Measurements from ENCODE around the gene METAP1D. TPM values are rescaled to one million over a fixed set of nuclear protein-coding genes. Genes with fewer than 3 reads are reported as not detected.

Gene METAP1D
- total RNA-seq, 1 donor from 2014 or later = 4.6 TPM

GRCh38 chr2:172099472-172100079 lies 99.8 kb downstream of the METAP1D start:
- Mint-ChIP-seq H3K36me3 (ENCODE audit: low read depth) (peaks cover 7% of the 10 kb centered on the region), H3K27me3 (ENCODE audit: low read depth) (no peaks in the 10 kb centered on the region), H3K27ac (ENCODE audit: unreplicated experiment) (peak overlapping the region; percentile 93), H3K4me1 (ENCODE audit: low read depth) (peaks cover 64% of the 10 kb centered on the region), H3K4me3 (ENCODE audit: unreplicated experiment) (peak overlapping the region; percentile 91), H3K9me3 (ENCODE audit: low read depth) (no peaks in the 10 kb centered on the region)
- DNase-seq (ENCODE audit: low spot score) = no peak
- TF ChIP-seq CTCF (IDR thresholded peaks at IDR 0.05) = no peak

DNA sequence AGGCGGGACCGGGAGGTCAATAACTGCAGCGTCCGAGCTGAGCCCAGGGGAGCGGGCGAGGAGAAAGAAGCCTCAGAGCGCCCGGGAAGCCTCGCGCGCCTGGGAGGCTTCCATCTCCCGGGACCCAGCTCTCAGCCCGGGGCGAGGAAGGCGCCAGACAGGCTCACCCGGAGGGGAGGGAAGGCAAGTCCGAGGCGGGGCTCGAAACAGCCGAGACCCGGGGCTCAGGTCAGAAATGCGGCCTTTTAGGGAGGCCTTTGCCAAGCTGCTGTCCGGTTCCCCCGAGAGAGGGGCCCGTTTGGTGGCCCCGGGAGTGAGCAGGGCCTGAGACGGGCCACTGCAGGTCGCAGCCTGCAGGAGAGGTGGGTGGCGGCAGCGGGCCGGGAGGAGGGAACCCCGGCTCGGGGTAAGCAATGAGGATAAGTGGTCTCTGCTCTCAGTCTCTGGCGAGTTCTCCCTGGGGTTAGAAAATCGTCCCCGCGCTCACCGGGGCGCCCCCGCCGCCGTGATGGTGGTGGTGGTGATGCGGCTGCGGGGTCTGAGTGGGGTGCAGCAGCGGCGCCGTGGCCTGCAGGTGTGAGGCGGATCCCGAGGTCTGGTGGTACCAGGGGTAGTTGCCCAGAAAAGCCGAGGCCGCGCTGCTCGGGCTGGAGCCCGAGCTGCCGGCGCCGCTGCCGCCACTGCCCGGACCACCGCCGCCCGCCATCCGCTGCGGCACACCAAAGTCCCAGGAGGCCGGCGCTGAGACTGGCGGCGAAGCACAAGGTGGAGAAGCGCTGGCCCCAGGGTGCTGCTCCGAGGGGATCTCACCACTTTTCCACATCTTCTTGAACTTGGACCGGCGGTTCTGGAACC lies 100.6 kb downstream of the METAP1D start:
- H3K36me3 Mint-ChIP-seq (ENCODE audit: low read depth) = peaks cover 7% of the 10 kb centered on the region
- no peaks in the 10 kb centered on the region for H3K9me3 Mint-ChIP-seq (ENCODE audit: low read depth)
- TF ChIP-seq CTCF (IDR thresholded peaks at IDR 0.05) = no peak
- peaks cover 63% of the 10 kb centered on the region for H3K4me1 Mint-ChIP-seq (ENCODE audit: low read depth)
- peak overlapping the region; percentile 91 for H3K4me3 Mint-ChIP-seq (ENCODE audit: unreplicated experiment)
- no peak for DNase-seq (ENCODE audit: low spot score)
- H3K27ac Mint-ChIP-seq (ENCODE audit: unreplicated experiment) = peak overlapping the region; percentile 94
- no peaks in the 10 kb centered on the region for H3K27me3 Mint-ChIP-seq (ENCODE audit: low read depth)

- Mint-ChIP-seq H3K27me3 (ENCODE audit: low read depth) (no peaks in the 10 kb centered on the region), H3K27ac (ENCODE audit: unreplicated experiment) (peak overlapping the region; percentile 94), H3K9me3 (ENCODE audit: low read depth) (no peaks in the 10 kb centered on the region), H3K4me1 (ENCODE audit: low read depth) (peaks cover 57% of the 10 kb centered on the region), H3K36me3 (ENCODE audit: low read depth) (peaks cover 7% of the 10 kb centered on the region), H3K4me3 (ENCODE audit: unreplicated experiment) (peak overlapping the region; percentile 91)
- DNase-seq (ENCODE audit: low spot score) = no peak
- TF ChIP-seq CTCF (IDR thresholded peaks at IDR 0.05) = peak; percentile 24
Measured at GRCh38 chr2:172100935-172101820, 101.4 kb downstream of the METAP1D start.

DNA sequence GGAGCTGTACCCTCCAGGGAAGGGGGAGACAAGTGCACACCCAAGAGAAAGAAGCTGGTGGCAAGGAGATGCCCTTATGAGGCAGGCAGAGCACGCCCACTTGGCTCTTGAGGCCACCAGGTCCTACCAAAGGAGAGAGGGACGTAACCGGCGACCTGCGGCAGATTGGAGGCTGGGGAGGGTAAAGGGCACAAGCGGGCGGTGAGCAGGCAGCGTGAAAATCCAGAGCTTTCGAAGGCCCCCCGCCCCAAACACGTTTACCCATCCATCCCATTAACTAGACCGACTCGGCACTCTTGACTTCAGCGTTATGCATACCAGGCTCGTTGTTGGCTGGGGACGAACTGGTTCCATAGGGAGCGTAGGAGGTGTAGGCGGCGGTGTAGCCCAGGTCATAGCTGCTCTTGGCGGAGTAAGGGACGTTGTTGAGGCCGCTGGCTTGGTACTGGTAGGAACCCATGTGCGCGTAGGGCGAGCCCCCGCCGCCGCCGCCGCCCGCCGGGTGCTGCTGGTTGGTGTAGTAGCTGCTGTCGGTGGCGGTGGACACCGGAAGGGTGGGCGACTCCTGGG lies 102.2 kb downstream of the METAP1D start:
- TF ChIP-seq CTCF (IDR thresholded peaks at IDR 0.05) = no peak
- H3K27ac Mint-ChIP-seq (ENCODE audit: unreplicated experiment) = peak overlapping the region; percentile 94
- peak overlapping the region; percentile 91 for H3K4me3 Mint-ChIP-seq (ENCODE audit: unreplicated experiment)
- H3K9me3 Mint-ChIP-seq (ENCODE audit: low read depth) = no peaks in the 10 kb centered on the region
- no peak for DNase-seq (ENCODE audit: low spot score)
- H3K4me1 Mint-ChIP-seq (ENCODE audit: low read depth) = peaks cover 53% of the 10 kb centered on the region
- peaks cover 7% of the 10 kb centered on the region for H3K36me3 Mint-ChIP-seq (ENCODE audit: low read depth)
- no peaks in the 10 kb centered on the region for H3K27me3 Mint-ChIP-seq (ENCODE audit: low read depth)
